OCI-M2 (cell line): ENCODE results near the gene CCM2L.
"Not testable (repeated sequence)": the region's sequence is repeated elsewhere in the genome, so short reads cannot be mapped to it uniquely, and the experiment has no call there.

Experiments used
- DNase-seq: peaks from one replicate; lab custom pipeline; 2025; ENCODE audit not compliant: unreplicated experiment; lab: John Stamatoyannopoulos, UW

Gene CCM2L

DNA sequence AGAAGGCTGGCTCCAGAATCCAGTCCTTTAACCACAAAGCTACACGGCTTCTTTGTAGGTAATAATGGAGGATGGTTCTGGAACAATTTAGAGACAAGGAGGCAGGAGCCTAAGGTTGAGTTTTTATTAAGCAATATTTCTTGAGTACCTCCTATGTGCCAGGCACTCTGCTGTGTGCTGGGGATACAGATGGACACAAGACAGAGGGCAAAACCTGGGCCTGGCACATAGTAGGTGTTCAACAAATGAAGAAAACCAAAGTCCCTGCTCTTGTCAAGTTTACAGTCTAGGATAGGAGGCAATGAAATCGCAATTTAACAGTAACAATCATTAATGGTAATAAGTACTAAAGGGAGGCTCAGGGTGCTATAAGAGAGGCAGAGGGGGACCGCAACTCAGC lies 17.4 kb downstream of the CCM2L start:
- DNase-seq: no peak

DNA sequence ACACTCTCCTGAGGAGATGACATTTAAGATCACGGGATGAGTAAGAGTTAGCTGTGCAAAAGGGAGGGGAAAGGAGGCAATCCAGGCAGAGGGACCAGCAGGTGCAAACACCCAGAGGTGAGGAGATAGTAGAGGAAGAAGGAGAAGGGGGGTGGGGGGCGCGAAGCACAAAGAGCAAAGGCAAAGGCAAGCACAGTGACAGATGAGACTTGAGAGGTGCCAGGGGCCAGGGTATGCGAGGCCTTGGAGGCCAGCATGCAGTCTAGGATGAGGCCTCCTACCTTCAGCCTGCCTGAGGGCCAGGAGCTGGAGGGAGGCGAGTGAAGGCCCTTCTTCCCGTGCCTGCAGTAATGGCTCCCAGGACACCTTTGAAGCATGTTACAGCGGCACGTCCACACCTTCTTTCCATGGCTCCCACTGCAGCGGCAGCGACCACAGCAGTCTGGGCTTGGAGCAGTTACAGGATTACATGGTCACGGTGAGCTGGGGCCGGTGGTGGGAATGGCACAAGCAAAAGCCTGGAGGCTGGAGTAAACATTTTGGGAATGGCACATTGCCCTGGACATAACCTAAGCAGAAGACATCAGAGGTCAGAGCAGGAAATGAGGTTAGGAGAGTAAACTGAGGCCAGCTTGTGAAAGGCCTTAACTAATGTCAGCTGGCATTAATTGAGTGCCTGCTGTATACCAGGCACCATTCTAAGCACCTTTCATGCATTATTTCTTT lies 18.6 kb downstream of the CCM2L start:
- no peak for DNase-seq

DNA sequence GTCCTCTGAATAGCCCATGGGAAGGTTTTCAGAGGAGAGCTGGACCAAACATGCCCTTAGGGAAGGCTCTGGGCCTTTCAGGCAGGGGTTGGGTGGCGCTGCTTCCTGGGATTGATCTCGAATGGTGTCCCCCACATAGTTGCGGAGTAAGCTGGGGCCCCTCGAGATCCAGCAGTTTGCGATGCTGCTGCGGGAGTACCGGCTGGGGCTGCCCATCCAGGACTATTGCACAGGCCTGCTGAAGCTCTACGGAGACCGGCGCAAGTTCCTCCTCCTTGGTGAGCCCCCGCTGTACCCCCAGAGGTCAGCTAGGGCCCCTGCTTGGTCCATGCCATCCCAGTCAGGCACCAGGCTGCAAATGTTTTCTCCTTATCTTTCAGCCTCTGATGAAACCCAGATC lies 19.3 kb downstream of the CCM2L start:
- DNase-seq: no peak

DNA sequence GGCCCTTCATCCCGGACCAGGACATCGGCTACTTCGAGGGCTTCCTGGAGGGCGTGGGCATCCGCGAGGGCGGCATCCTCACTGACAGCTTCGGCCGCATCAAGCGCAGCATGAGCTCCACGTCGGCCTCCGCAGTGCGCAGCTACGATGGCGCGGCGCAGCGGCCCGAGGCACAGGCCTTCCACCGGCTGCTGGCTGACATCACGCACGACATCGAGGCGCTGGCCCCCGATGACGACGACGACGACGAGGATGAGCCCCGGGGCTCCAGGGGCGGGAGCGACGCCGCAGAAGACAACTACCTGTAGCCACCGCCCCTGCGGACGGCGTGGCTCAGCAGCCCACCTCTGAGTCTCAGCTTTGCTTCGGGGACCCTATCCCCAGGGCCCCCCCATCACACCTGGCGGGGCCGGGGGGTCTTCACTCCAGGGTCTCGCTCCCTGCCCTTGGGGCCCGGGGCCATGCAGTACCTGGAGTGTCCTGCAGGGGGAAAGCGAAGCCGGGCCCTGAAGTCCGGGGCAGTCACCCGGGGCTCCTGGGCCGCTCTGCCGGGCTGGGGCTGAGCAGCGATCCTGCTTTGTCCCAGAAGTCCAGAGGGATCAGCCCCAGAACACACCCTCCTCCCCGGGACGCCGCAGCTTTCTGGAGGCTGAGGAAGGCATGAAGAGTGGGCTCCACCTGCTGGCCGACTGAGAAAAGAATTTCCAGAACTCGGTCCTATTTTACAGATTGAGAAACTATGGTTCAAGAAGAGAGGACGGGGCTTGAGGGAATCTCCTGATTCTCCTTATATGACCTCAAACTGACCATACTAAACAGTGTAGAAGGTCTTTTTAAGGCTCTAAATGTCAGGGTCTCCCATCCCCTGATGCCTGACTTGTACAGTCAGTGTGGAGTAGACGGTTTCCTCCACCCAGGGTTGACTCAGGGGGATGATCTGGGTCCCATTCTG lies 21.0 kb downstream of the CCM2L start:
- peak; percentile 36 for DNase-seq

DNA sequence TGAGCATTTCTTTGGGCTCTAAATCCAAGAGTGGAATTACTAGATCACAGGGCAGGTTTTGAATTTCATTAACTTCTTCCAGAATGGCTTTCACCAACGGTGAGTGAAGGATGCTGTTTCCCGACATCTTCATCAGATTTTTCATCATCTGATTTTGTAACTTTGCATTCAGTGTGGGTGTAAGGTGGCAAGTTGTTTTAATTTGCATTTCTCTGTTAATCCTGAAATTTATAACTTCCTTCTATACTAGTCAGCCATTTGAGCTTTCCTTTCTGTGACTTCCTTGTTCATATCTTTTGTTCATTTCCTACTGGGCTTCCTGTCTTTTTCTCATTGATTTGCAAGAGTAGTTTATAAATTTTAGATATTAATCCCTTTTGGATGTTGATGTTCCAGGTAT lies 23.1 kb downstream of the CCM2L start:
- DNase-seq: no peak

DNA sequence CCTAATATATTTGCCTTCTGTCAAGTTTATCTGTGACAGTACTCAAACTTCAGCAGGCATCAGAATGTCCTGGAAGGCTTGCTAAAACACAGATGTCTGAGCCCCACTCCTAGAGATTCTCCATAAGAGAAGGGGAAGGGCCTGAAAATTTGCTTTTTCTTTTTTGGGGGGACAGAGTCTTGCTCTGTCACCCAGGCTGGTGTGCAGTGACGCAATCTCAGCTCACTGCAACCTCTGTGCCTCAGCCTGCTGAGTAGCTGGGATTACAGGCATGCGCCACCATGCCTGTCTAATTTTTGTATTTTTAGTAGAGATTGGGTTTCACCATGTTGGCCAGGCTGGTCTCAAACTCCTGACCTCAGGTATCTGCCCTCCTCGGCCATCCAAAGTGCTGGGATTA lies 23.5 kb downstream of the CCM2L start:
- not testable (repeated sequence) for DNase-seq

DNA sequence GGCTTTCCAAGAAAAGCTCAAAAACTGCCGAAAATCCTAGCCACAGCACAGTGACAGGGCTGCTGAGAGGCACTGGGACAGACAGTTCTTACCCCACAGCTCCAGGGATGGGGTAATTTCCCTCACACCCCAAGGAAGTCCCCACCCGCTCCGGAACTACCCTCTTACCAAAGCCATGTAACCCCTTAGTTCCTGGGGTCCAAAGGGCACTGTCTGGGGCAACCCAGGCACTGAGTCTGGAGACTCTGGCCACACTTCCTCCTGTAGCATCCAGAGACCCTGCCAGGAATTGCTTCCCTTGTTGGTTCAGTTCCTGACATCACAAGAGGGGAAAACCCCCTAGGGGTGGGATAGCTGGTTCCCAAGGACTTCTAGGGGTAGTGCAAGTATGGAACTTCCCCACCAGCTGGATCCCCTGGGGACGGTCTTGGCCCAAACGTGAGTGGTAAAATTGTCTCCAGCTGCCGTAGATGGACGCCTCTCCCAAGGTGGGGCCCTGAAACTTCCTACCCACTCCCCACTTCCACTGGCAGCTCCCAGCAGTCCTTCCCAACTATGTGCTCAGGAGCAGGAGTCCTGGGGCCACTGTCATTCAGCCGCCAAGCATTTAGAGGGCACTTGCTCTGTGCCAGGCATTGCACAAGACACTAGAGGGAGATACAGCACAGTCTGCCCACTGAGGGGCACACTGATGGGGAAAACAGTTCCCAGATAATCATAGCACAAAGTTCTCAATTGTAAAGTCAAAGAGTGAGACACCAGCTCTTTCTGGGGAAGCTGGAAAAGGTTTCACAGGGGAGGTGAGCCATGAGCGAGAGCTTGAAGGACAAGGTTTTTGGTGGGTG lies 24.6 kb downstream of the CCM2L start:
- no peak for DNase-seq

DNA sequence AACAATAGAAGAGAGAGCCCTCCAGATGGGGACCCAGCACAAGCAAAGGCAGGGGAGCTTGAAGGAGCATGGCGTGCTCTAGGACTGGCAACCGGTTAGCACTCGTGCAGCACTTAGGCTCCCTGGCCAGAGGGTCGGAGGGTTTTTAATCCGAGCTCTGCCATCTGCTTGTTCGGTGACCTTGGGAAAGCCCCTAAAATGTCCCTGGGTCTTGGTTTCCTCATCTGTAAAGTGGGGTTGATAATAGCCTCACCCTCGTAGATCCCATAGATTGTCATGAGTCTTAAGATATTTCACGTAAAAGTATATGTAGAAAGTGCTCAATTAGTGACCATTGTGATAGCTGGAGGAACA lies 25.2 kb downstream of the CCM2L start:
- DNase-seq: no peak

DNA sequence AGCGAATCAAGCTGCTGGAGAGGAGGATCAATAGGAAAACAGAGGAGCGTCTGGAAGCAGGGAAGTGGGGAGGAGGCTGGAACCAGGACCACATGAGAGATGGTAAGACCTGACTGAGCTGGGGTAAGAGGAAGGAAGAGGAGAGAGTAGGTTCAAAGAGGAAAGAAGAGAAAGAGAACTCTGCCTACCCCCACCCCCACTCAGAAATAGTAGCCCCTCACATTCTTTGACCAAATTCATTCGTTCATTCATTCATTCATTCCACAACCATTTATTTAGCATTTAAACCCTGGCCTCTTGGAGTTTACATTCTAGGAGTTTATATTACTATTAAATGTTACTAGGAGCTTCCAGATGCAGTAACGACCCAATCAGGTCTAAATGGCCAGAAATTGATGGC lies 26.0 kb downstream of the CCM2L start:
- no peak for DNase-seq

DNA sequence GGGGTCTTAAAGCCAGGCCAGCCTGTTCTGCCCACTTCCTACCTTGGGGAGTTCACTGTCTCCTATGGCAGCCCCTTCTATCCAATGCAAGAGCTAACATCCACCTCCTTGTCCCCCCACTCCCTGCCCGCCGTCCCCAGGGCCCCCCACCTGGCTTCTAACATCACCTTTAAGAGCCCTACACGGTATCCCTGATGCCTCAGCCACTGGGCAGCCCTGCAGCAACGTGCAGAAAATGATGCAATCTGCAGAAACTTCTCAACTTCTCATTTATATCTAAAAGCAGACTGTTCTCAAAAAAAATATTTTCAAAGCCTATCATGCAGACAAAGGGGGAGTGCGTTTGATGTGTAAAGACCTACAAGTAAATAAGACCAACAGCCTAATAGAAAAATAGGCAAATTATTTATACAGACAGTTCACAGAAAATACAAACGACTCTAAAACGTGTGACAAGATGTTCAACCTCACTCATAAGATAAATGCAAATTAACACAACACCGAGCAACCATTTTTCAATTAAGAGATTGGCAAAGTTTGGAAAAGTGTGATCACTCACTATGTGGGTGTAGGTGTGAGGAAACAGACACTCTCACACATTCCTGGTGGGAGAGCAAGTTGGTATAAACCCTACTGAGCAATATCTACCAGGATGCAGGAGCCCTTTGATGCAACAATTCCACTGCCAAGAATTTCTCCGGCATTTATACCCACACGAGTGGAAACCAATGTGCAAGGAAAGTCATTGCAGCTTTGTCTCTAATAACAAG lies 26.7 kb downstream of the CCM2L start:
- DNase-seq: no peak

DNA sequence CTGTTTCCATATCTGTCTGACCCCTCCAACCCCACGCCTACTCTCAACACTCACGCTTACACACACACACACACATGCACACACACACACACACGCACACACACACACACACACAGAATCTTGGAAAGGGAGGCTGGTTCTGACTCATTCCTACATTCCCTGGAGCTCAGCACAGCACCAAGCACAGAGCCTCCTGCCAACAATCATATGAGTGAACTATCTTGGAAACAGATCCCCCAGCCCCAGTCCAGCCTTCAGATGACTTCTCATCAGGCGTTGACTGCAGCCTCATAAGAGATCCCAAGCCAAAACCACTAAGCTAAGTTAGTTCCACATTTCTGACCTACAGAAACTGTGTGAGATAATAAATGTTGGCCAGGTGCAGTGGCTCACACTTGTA lies 27.7 kb downstream of the CCM2L start:
- no peak for DNase-seq

DNA sequence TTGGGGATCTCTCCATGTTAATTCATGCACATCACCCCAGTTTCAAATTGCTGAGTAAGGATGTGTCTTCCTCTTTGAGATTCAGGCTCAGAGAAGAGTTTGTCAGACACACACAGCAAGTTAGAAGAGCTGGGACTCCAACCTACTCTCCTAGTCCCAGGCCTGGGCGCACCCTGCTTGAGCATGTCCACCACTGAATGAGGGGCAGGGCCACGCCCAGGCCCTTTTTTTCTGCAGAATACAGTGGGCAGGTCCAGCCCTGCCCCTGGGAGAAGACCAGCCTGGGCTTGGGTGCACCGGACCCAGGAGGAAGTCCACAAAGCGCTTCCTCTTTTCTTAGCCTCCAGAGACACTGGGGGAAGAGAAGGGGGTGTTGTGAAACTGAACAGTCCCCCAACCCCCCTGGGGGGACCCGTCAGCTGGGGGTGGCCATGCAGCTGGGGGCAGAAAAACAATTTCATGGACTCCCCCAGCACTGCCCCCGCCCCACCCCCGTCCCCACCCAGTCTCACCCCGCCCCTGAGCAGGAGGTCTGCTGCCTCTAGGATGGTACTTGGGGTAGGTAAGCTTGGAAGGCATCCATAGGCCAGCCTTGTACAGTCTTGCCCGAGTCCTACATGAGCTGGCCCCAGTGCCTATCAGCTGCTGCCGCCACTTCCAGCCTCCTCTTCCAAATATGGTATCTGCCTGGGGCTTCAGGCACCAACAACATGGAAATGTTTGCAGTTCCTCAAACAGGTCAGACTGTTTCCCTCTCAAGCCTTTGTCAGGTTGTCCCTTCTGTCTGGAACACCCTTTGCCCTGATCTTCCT lies 30.1 kb downstream of the CCM2L start:
- DNase-seq: no peak

DNA sequence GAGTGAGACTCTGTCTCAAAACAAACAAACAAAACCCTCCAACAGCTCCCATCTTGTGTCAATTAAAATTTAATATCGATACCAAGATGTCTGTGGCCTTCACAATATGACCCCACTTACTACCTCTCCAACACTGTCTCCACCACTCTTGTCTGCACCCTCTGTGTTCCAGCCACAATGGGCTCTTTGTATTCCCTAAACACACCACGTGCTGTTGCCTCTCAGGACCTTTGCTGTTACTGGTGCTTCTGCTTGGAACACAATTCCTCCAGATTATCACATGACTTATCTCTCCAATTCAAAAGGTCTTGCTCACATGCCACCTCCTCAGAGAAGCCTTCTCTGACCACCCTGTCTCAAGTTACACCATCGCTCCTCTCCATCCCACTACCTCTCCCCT lies 35.8 kb downstream of the CCM2L start:
- no peak for DNase-seq

DNA sequence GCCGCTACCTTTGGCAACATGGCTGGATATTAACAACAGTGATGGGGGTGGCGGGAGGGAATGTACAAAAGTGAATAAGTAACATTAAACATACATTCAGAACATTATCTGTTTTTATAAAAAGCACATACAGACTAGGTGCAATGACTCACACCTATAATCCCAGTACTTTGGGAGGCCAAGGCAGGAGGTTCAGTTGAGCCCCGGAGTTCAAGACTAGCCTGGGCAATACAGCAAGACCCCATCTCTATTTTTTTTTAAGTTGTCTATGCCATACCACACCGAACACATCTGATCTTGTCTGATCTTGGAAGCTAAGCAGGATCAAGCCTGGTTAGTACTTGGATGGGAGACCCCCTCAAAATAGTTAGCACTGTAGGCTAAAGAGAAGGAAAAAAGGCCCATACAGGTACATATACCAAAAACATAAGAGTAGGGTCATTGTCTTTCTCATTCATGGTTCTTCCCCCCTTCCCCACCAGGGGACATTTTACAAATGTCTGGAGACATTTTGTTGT lies 40.1 kb downstream of the CCM2L start:
- DNase-seq: no peak

DNA sequence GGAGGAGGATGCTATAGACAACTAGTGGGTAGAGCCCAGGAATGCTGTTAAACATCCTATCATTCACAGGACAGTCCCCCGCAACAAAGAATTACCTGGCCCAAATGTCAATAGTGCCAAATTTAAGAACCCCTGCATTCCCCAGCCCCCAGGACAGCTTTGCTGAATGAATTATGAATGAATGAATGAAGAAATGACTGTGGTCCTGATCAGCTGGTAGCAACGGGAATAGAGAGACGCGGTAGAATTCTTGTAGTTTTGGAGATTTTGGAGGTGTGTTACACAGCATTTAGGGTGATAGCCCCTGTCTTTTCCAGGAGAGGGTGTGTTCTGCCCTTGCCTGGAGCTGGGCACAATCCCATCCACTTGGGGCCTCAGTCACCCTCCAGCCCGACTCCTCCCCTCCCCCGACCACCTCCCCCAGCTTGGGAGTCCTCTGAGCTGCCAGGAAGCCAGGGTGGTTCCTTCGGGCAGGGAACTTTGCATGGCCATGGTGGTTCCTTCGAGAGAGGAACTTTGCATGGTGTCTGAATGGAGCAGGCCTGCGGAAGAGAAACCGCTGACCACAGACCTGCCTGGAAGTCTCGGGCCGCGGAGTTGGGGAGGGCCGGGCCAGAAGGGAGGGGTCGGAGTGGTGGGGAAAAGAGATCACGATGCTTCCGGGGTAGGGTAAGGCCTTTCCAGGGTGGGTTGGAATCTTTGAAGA lies 40.8 kb downstream of the CCM2L start:
- DNase-seq: no peak

DNA sequence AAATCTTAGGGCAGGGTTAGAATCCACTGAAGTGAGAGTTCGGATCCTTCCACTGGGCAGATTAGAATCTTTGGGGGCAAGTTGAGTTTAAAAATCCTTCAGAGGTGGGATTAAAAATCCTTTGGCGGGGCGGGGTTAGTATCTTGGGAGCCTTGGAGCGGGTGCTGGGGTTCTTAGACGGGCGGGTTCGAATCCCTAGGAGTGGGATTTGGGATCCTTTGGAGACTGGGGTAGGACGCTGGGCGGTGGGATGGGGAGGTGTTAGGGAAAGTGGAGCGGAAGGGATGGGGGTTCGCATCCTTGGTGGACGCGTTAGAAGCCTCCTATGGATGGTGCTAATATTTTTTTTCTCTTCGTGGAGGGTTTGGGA lies 41.5 kb downstream of the CCM2L start:
- DNase-seq: no peak

DNA sequence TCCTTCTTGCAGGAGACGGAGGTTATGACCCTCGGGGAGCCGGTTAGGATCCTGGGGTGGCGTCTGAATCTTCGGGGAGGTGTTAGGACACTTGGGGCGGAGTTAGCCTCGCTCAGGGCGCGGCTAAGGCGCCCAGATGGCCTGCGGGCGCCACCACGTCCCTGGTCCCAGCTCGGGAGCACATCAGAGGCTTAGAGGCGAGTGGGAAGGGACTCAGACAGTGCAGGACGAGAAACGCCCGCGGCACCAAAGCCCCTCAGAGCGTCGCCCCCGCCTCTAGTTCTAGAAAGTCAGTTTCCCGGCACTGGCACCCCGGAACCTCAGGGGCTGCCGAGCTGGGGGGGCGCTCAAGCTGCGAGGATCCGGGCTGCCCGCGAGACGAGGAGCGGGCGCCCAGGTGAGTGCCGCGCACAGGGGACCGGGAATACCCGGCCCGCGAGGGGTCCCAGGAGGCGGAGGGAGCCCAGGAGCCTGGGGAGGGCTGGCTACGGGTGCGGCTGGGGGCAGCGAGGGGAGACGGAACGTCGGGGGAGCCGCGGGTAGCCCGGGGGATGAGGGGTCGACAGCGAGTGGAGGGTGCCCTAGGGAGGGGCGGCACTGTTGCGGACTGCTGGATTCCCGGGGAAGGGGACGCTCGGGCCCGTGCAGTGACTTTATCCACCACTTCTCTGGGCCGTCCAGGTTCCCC lies 42.0 kb downstream of the CCM2L start, which contains the start of gene HCK:
Gene HCK, plus strand, starts transcription at position 153 of the 688 bp plus-strand sequence.
- no peak for DNase-seq

DNA sequence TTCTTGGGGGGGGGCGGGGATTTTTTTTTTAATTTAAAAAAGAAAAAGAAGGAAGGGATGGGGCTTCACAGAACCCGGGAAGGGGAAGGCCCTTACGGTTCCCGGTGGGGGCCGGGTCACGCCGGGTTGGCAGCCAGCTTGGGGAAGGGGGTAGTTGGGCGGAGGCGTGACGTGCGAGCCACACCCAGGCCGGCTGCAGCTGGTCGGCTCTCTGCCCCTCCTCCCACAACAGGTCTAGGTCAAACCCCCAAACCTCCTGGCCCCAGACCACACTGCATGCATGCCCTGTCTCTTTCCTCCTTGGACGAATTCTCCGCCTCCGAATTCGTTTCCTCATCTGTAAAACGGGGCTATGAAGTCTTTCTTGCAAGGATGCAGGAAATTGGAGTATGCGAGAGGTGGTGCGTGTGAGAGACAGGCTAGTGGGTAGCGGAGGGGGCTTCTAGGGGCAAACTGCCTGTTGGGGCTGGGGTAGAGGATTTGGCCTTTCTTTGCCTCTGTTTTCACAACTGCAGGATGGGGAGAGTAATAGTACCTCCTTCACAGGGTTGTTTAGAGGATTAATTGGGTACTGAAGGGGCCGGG lies 42.6 kb downstream of the CCM2L start:
- no peak for DNase-seq
